DMS 273 (cell line): ENCODE data around the gene PRR14.
"Not testable (repeated sequence)": the region's sequence is repeated elsewhere in the genome, so short reads cannot be mapped to it uniquely, and the experiment has no call there.

Experiments
- DNase-seq: peaks from one replicate; lab custom pipeline; 2025; ENCODE audit not compliant: unreplicated experiment; lab: John Stamatoyannopoulos, UW

Gene PRR14

GRCh38 chr16:30628628-30629540 lies 21.9 kb upstream of the PRR14 start:
- peak; percentile 92 for DNase-seq

- not testable (repeated sequence) for DNase-seq
Measured at GRCh38 chr16:30632454-30632853, 18.3 kb upstream of the PRR14 start.

- no peak for DNase-seq
Measured at GRCh38 chr16:30633526-30633925, 17.2 kb upstream of the PRR14 start.

- no peak for DNase-seq
Measured at GRCh38 chr16:30636599-30636998, 14.2 kb upstream of the PRR14 start.

- DNase-seq = not testable (repeated sequence)
Measured at GRCh38 chr16:30637139-30637538, 13.6 kb upstream of the PRR14 start.

- peak; percentile 82 for DNase-seq
Measured at GRCh38 chr16:30637944-30638343, 12.8 kb upstream of the PRR14 start.

GRCh38 chr16:30641378-30641982 lies 9.3 kb upstream of the PRR14 start:
- no peak for DNase-seq

- DNase-seq = peak; percentile 80
Measured at GRCh38 chr16:30644334-30644830, 6.4 kb upstream of the PRR14 start.

GRCh38 chr16:30645727-30646126 lies 5.0 kb upstream of the PRR14 start:
- no peak for DNase-seq

GRCh38 chr16:30647274-30647571 lies 3.5 kb upstream of the PRR14 start:
- no peak for DNase-seq

- DNase-seq = no peak
Measured at GRCh38 chr16:30649725-30650368, 913 bp upstream of the PRR14 start.

- peak; percentile 85 for DNase-seq
Measured at GRCh38 chr16:30651124-30652004, 604 bp downstream of the PRR14 start.

- no peak for DNase-seq
Measured at GRCh38 chr16:30652005-30652296, 1.2 kb downstream of the PRR14 start.

GRCh38 chr16:30652718-30653117 lies 2.0 kb downstream of the PRR14 start:
- DNase-seq = no peak

- DNase-seq = no peak
Measured at GRCh38 chr16:30654856-30655255, 4.1 kb downstream of the PRR14 start.

- no peak for DNase-seq
Measured at GRCh38 chr16:30655815-30656347, 5.1 kb downstream of the PRR14 start.

GRCh38 chr16:30656388-30656787 lies 5.6 kb downstream of the PRR14 start:
- no peak for DNase-seq

GRCh38 chr16:30656974-30657865 lies 6.5 kb downstream of the PRR14 start:
- no peak for DNase-seq

- peak; percentile 100 for DNase-seq
Measured at GRCh38 chr16:30657866-30658730, 7.3 kb downstream of the PRR14 start, which contains the start of gene FBRS. Gene FBRS, plus strand, starts transcription at chr16:30658431. Its CDS starts 1,088 bp downstream, at chr16:30659519.
